ENCODE results near the gene PLCB1. TPM values are rescaled to one million over a fixed set of nuclear protein-coding genes. Genes with fewer than 3 reads are reported as not detected.

PLCB1 gene
- polyA plus RNA-seq, 1 donor (not counting 4 experiments of a cell fraction or from before 2014, with no cell fraction given) = 0.37 TPM

GRCh38 chr20:8406391-8406790 is 274.3 kb downstream of the PLCB1 start:
- H2AFZ ChIP-seq (ENCODE audit: control insufficient read depth, low read length) = no peak overlapping the region
- H3K4me1 ChIP-seq (ENCODE audit: control insufficient read depth, extremely low read depth, insufficient read depth, low read length) = no peaks in the 10 kb centered on the region
- H3K4me2 ChIP-seq (ENCODE audit: control insufficient read depth, extremely low read depth, insufficient read depth, low read depth, low read length) = no peak overlapping the region
- no peaks in the 10 kb centered on the region for H3K79me2 ChIP-seq (ENCODE audit: control insufficient read depth, insufficient read depth, low read length)
- no peaks in the 10 kb centered on the region for H3K9me1 ChIP-seq (ENCODE audit: control insufficient read depth, extremely low read depth, insufficient read depth, low read length)
- H3K36me3 ChIP-seq (ENCODE audit: control insufficient read depth in 2 of 2, extremely low read depth in 1 of 2, insufficient read depth in 2 of 2, low read length in 2 of 2) = no peaks in the 10 kb centered on the region
- no peaks in the 10 kb centered on the region for H4K20me1 ChIP-seq (ENCODE audit: control insufficient read depth, extremely low read depth, insufficient read depth, low read length)
- DNase-seq (ENCODE audit: low read depth, low spot score) = no peak
- dilution Hi-C loops (cut with MboI; ENCODE audit: extremely low pct_ligation_motif_present, low sequenced_read_pairs) = no loop called here
- no peaks in the 10 kb centered on the region for H3K9me3 ChIP-seq (ENCODE audit: control insufficient read depth, low read depth, low read length)
- no peak overlapping the region for H3K27ac ChIP-seq (ENCODE audit: control insufficient read depth, insufficient read depth, low read length)
- H3K4me3 ChIP-seq (ENCODE audit: control insufficient read depth in 2 of 3, extremely low read depth in 1 of 3, insufficient read depth in 2 of 3, low read depth in 1 of 3, low read length in 3 of 3) = no peak overlapping the region
- no peak for TF ChIP-seq EZH2 (IDR thresholded peaks at IDR 0.05; ENCODE audit: low read length)
- no peak for TF ChIP-seq CTCF (optimal IDR thresholded peaks at IDR 0.05 in 1 of 3, IDR thresholded peaks at IDR 0.05 in 1 of 3, conservative IDR thresholded peaks at IDR 0.05 in 1 of 3; ENCODE audit: extremely low read depth in 1 of 3, insufficient read depth in 2 of 3, low read length in 3 of 3)
- H3K9ac ChIP-seq (ENCODE audit: control insufficient read depth, extremely low read depth, insufficient read depth, low read length) = no peak overlapping the region
- H3K27me3 ChIP-seq (ENCODE audit: control insufficient read depth, extremely low read depth, insufficient read depth, low read length) = no peaks in the 10 kb centered on the region
- no peak for FAIRE-seq

GRCh38 chr20:8408587-8409307 is 276.7 kb downstream of the PLCB1 start:
- DNase-seq (ENCODE audit: low read depth, low spot score) = no peak
- dilution Hi-C loops (cut with MboI; ENCODE audit: extremely low pct_ligation_motif_present, low sequenced_read_pairs) = no loop called here
- no peak overlapping the region for H2AFZ ChIP-seq (ENCODE audit: control insufficient read depth, low read length)
- no peaks in the 10 kb centered on the region for H3K79me2 ChIP-seq (ENCODE audit: control insufficient read depth, insufficient read depth, low read length)
- no peak overlapping the region for H3K4me3 ChIP-seq (ENCODE audit: control insufficient read depth in 2 of 3, extremely low read depth in 1 of 3, insufficient read depth in 2 of 3, low read depth in 1 of 3, low read length in 3 of 3)
- no peaks in the 10 kb centered on the region for H3K9me1 ChIP-seq (ENCODE audit: control insufficient read depth, extremely low read depth, insufficient read depth, low read length)
- no peaks in the 10 kb centered on the region for H3K36me3 ChIP-seq (ENCODE audit: control insufficient read depth in 2 of 2, extremely low read depth in 1 of 2, insufficient read depth in 2 of 2, low read length in 2 of 2)
- H3K27me3 ChIP-seq (ENCODE audit: control insufficient read depth, extremely low read depth, insufficient read depth, low read length) = no peaks in the 10 kb centered on the region
- H3K4me2 ChIP-seq (ENCODE audit: control insufficient read depth, extremely low read depth, insufficient read depth, low read depth, low read length) = no peak overlapping the region
- TF ChIP-seq EZH2 (IDR thresholded peaks at IDR 0.05; ENCODE audit: low read length) = no peak
- TF ChIP-seq CTCF (optimal IDR thresholded peaks at IDR 0.05 in 1 of 3, IDR thresholded peaks at IDR 0.05 in 1 of 3, conservative IDR thresholded peaks at IDR 0.05 in 1 of 3; ENCODE audit: extremely low read depth in 1 of 3, insufficient read depth in 2 of 3, low read length in 3 of 3) = no peak
- H3K9me3 ChIP-seq (ENCODE audit: control insufficient read depth, low read depth, low read length) = no peaks in the 10 kb centered on the region
- H4K20me1 ChIP-seq (ENCODE audit: control insufficient read depth, extremely low read depth, insufficient read depth, low read length) = no peaks in the 10 kb centered on the region
- H3K9ac ChIP-seq (ENCODE audit: control insufficient read depth, extremely low read depth, insufficient read depth, low read length) = no peak overlapping the region
- no peak overlapping the region for H3K27ac ChIP-seq (ENCODE audit: control insufficient read depth, insufficient read depth, low read length)
- no peaks in the 10 kb centered on the region for H3K4me1 ChIP-seq (ENCODE audit: control insufficient read depth, extremely low read depth, insufficient read depth, low read length)
- FAIRE-seq = no peak

Data from keratinocyte (primary cell).